Esophagus squamous epithelium (tissue), 4 donors: ENCODE measurements around the gene EVA1A.

Experiments used
- POLR2A ChIP-seq, 4 donors: fragments of 450-650 bp; IDR thresholded peaks; one replicate each; pipeline ENCODE4 v1.6.1; 2017; ENCODE audit warnings: antibody characterized with exemption in 4 of 4, mild to moderate bottlenecking in 4 of 4, moderate library complexity in 3 of 4
- TF ChIP-seq, protein P1 (sequence below), 6 experiments: fragments of 450-650 bp in 4 of 6; fragments of 200-600 bp in 2 of 6; sonication (generic) in 2 of 6; IDR thresholded peaks; one replicate each; pipeline ENCODE4 v1.5.1; 2016 to 2019; ENCODE audit warnings: antibody characterized with exemption in 6 of 6, mild to moderate bottlenecking in 4 of 6, moderate library complexity in 4 of 6

DNA sequence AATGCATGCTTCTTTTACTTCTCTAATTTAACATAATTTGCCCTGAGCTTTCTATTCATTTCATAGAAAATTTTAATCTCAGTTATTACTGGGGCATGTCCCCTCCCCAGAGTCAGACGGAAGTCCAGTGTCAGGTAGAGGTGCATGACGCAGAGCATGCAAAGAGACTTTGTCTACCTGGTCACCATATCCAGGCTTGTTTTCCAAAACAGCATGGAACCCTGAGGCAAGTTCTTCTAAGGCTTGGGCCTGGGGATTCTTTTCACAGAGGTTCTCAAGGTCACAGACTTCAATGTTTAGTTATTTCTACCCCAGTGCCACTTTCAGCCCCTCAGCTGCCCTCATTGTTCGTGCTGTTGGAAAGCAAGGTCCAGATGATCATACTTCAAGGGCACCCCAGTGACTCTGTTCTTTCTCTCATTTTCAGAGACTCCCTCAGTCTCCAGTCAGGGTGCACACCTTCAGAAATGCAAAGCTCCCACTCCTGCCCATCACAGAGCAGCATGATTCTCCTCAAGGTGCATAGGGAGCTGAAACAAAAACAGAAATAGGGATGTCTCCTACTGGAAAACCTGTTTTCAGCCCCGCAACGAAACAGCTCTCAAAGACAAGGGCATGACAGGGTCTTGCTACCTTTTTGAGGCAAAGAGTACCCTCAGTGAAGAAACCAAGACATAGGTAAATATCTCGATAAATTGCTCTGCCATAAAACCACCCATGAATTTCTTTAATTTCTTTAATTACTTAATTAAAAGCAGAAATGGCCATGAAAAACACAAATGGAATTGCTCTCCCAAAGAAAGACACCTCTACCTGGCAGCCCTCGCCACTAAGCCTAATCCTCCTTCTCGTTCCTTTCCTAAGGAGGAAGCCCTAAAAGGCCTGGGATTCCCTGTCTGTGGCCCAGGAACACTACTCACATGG, 9.5 kb upstream of the EVA1A start:
- TF ChIP-seq, protein P1, sequence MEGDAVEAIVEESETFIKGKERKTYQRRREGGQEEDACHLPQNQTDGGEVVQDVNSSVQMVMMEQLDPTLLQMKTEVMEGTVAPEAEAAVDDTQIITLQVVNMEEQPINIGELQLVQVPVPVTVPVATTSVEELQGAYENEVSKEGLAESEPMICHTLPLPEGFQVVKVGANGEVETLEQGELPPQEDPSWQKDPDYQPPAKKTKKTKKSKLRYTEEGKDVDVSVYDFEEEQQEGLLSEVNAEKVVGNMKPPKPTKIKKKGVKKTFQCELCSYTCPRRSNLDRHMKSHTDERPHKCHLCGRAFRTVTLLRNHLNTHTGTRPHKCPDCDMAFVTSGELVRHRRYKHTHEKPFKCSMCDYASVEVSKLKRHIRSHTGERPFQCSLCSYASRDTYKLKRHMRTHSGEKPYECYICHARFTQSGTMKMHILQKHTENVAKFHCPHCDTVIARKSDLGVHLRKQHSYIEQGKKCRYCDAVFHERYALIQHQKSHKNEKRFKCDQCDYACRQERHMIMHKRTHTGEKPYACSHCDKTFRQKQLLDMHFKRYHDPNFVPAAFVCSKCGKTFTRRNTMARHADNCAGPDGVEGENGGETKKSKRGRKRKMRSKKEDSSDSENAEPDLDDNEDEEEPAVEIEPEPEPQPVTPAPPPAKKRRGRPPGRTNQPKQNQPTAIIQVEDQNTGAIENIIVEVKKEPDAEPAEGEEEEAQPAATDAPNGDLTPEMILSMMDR (IDR thresholded peaks at IDR 0.05): no peak
- TF ChIP-seq POLR2A (IDR thresholded peaks at IDR 0.05): no peak
